H9 (cell line): ENCODE measurements around the gene MBOAT2. TPM values are rescaled to one million over a fixed set of nuclear protein-coding genes. Genes with fewer than 3 reads are reported as not detected.

Experiments used
- DNase-seq: peaks from one replicate; pipeline ENCODE4 v3.0.0-alpha.2; 2017
- H2AFZ ChIP-seq: one replicate; pipeline ENCODE4 v1.6.1; 2013; ENCODE audit warnings: mild to moderate bottlenecking, low read length, control low read depth, moderate library complexity
- H2AK5ac ChIP-seq: 2 replicates; pipeline ENCODE4 v1.6.1; 2013; ENCODE audit warnings: low read length, control low read depth, mixed read lengths; ENCODE audit not compliant: insufficient read length
- H2BK120ac ChIP-seq: one replicate; pipeline ENCODE4 v1.6.1; 2013; ENCODE audit warnings: low read depth, mild to moderate bottlenecking, low read length, control low read depth, inconsistent platforms; ENCODE audit not compliant: poor library complexity, severe bottlenecking
- H2BK12ac ChIP-seq: 2 replicates; pipeline ENCODE4 v1.6.1; 2013; ENCODE audit warnings: low read length, control low read depth, mixed read lengths, low read depth; ENCODE audit not compliant: insufficient read length
- H2BK15ac ChIP-seq: 2 replicates; pipeline ENCODE4 v1.6.1; 2013; ENCODE audit warnings: low read depth, low read length, control low read depth
- H2BK20ac ChIP-seq: one replicate; pipeline ENCODE4 v1.6.1; 2013; ENCODE audit warnings: low read depth, mild to moderate bottlenecking, low read length, control low read depth, inconsistent platforms; ENCODE audit not compliant: poor library complexity, severe bottlenecking
- H2BK5ac ChIP-seq: 2 replicates; pipeline ENCODE4 v1.6.1; 2013; ENCODE audit warnings: low read length, control low read depth, mixed read lengths; ENCODE audit not compliant: insufficient read length
- H3K14ac ChIP-seq: 2 replicates; pipeline ENCODE4 v1.6.1; 2013; ENCODE audit warnings: low read length, control low read depth; ENCODE audit not compliant: insufficient read depth
- H3K18ac ChIP-seq: 2 replicates; pipeline ENCODE4 v1.6.1; 2013; ENCODE audit warnings: low read depth, mild to moderate bottlenecking, mixed read lengths, low read length, control low read depth; ENCODE audit not compliant: insufficient read length
- H3K23ac ChIP-seq: 2 replicates; pipeline ENCODE4 v1.6.1; 2013; ENCODE audit warnings: low read length, control low read depth, mixed read lengths, low read depth; ENCODE audit not compliant: insufficient read length
- H3K23me2 ChIP-seq: 2 replicates; pipeline ENCODE4 v1.6.1; 2013; ENCODE audit warnings: low read depth, mild to moderate bottlenecking, mixed read lengths, low read length, control low read depth; ENCODE audit not compliant: insufficient read length, poor library complexity, severe bottlenecking
- H3K27ac ChIP-seq: 2 replicates; pipeline ENCODE4 v1.5.1; 2013; ENCODE audit warnings: low read length, control low read depth, mixed read lengths, low read depth; ENCODE audit not compliant: insufficient read length
- H3K27me3 ChIP-seq: 2 replicates; pipeline ENCODE4 v1.6.1; 2013; ENCODE audit warnings: low read length, control low read depth, inconsistent platforms; ENCODE audit not compliant: insufficient read depth
- H3K4ac ChIP-seq: 2 replicates; pipeline ENCODE4 v1.6.1; 2013; ENCODE audit warnings: low read depth, mild to moderate bottlenecking, control low read depth, inconsistent platforms, low read length, moderate library complexity
- H3K4me1 ChIP-seq: 2 replicates; pipeline ENCODE4 v1.6.1; 2013; ENCODE audit warnings: low read length, control low read depth, inconsistent platforms; ENCODE audit not compliant: insufficient read depth
- H3K4me2 ChIP-seq: 2 replicates; pipeline ENCODE4 v1.6.1; 2013; ENCODE audit warnings: low read length, control low read depth, mixed read lengths; ENCODE audit not compliant: insufficient read length, insufficient read depth
- H3K56ac ChIP-seq: 2 replicates; pipeline ENCODE4 v1.6.1; 2013; ENCODE audit warnings: low read depth, mild to moderate bottlenecking, mixed read lengths, low read length, control low read depth; ENCODE audit not compliant: insufficient read length
- H3K79me1 ChIP-seq: 2 replicates; pipeline ENCODE4 v1.6.1; 2013; ENCODE audit warnings: low read depth, mild to moderate bottlenecking, moderate library complexity, low read length, control low read depth, inconsistent platforms; ENCODE audit not compliant: insufficient read depth, poor library complexity, severe bottlenecking
- H3K79me2 ChIP-seq: 2 replicates; pipeline ENCODE4 v1.6.1; 2013; ENCODE audit warnings: low read length, control low read depth, inconsistent platforms; ENCODE audit not compliant: insufficient read depth
- H3K9ac ChIP-seq: 2 replicates; pipeline ENCODE4 v1.6.1; 2013; ENCODE audit warnings: low read length, control low read depth, mixed read lengths; ENCODE audit not compliant: insufficient read length; ENCODE audit errors: extremely low read depth
- H3K9me3 ChIP-seq: one replicate; pipeline ENCODE4 v1.6.1; 2013; ENCODE audit warnings: low read depth, low read length, inconsistent platforms; ENCODE audit not compliant: control insufficient read depth
- H3T11ph ChIP-seq: one replicate; pipeline ENCODE4 v1.6.1; 2013; ENCODE audit warnings: mild to moderate bottlenecking, low read length, control low read depth, inconsistent platforms
- H4K20me1 ChIP-seq: one replicate; pipeline ENCODE4 v1.6.1; 2013; ENCODE audit not compliant: control insufficient read depth, insufficient read length, insufficient read depth
- H4K5ac ChIP-seq: 2 replicates; pipeline ENCODE4 v1.6.1; 2013; ENCODE audit warnings: low read depth, mild to moderate bottlenecking, mixed read lengths, low read length, control low read depth; ENCODE audit not compliant: insufficient read length
- H4K8ac ChIP-seq: replicated peaks from 2 replicates; pipeline ENCODE4 v1.6.1; 2013; ENCODE audit warnings: low read length, control low read depth, mixed read lengths, low read depth; ENCODE audit not compliant: insufficient read length
- H4K91ac ChIP-seq: 2 replicates; pipeline ENCODE4 v1.6.1; 2013; ENCODE audit warnings: low read depth, mild to moderate bottlenecking, moderate library complexity, mixed read lengths, low read length, control low read depth; ENCODE audit not compliant: insufficient read length
- H3K27ac Mint-ChIP-seq, 3 experiments: 2 replicates in 2 of 3; 3 replicates in 1 of 3; pipeline ENCODE4 v1.8.0; 2020 to 2021; ENCODE audit warnings: mixed read lengths in 3 of 3, mild to moderate bottlenecking in 1 of 3, moderate library complexity in 1 of 3
- H3K27me3 Mint-ChIP-seq: 2 replicates; pipeline ENCODE4 v1.8.0; 2021; ENCODE audit warnings: low read depth, mild to moderate bottlenecking, moderate library complexity, mixed read lengths
- H3K36me3 Mint-ChIP-seq, 3 experiments: 2 replicates in 2 of 3; 3 replicates in 1 of 3; pipeline ENCODE4 v1.8.0; 2020 to 2021; ENCODE audit warnings: low read depth in 3 of 3, mixed read lengths in 3 of 3; ENCODE audit not compliant: insufficient read depth in 1 of 3
- H3K4me1 Mint-ChIP-seq, 2 experiments: 2 replicates each; pipeline ENCODE4 v1.8.0; 2020; ENCODE audit warnings: mixed read lengths in 2 of 2
- H3K4me3 Mint-ChIP-seq, 2 experiments: 2 replicates in 1 of 2; 3 replicates in 1 of 2; pipeline ENCODE4 v1.8.0; 2020 to 2021; ENCODE audit warnings: mild to moderate bottlenecking in 2 of 2, mixed read lengths in 2 of 2, moderate library complexity in 1 of 2
- H3K9me3 Mint-ChIP-seq, 2 experiments: 2 replicates in 1 of 2; 3 replicates in 1 of 2; pipeline ENCODE4 v1.8.0; 2020; ENCODE audit warnings: mild to moderate bottlenecking in 2 of 2, mixed read lengths in 2 of 2, moderate library complexity in 1 of 2
- CTCF ChIP-seq: fragments of 200-600 bp; sonication (generic); conservative IDR thresholded peaks from 3 replicates; pipeline ENCODE4 v1.8.0; 2021; ENCODE audit warnings: antibody characterized with exemption, mild to moderate bottlenecking
- WGBS: extraction: QIAGEN DNeasy Blood & Tissue Kit; methylation state at CpG from one replicate; pipeline ENCODE4 v1.1.7; 2013; ENCODE audit warnings: missing lambda C conversion rate, low lambda C conversion rate, mixed read lengths; ENCODE audit not compliant: insufficient read length; ENCODE audit errors: extremely low coverage; 5-methylcytosine and 5-hydroxymethylcytosine counted together
- total RNA-seq: library from RNA; stranded (reverse); gene quantifications from 2 replicates; pipeline ENCODE4 v1.2.1, GENCODE V29; 2021

Gene MBOAT2
- total RNA-seq, 1 experiment from 2014 or later = 20.2 TPM

- no peak overlapping the region for H4K91ac ChIP-seq
- H2AFZ ChIP-seq = no peak overlapping the region
- peaks cover 1 to 14% (median 3%) of the 10 kb centered on the region in 3 experiments; a peak in 5 of 7 replicates for H3K36me3 Mint-ChIP-seq
- WGBS = no CpG with 5 or more reads among the region's 7 CpGs
- no peaks in the 10 kb centered on the region for H3K9me3 Mint-ChIP-seq
- no peaks in the 10 kb centered on the region for H3K27me3 Mint-ChIP-seq
- H2BK15ac ChIP-seq = no peak overlapping the region
- no peak overlapping the region for H3K14ac ChIP-seq
- no peak overlapping the region for H3K4me2 ChIP-seq
- no peak overlapping the region for H4K8ac ChIP-seq
- no peak overlapping the region for H3K27ac ChIP-seq
- H3K9ac ChIP-seq = no peak overlapping the region
- no peak for TF ChIP-seq CTCF
- H3K4ac ChIP-seq = no peak overlapping the region
- H2BK5ac ChIP-seq = no peak overlapping the region
- no peak overlapping the region for H2BK20ac ChIP-seq
- H4K5ac ChIP-seq = no peak overlapping the region
- H3K18ac ChIP-seq = no peak overlapping the region
- H2BK120ac ChIP-seq = no peak overlapping the region
- no peak overlapping the region for H2AK5ac ChIP-seq
- no peak overlapping the region for H3K23ac ChIP-seq
- H3K23me2 ChIP-seq = no peaks in the 10 kb centered on the region
- H3K56ac ChIP-seq = no peak overlapping the region
- peak overlapping the region in 2 of 3 experiments; percentile 23 to 60; a peak in 2 of 7 replicates for H3K27ac Mint-ChIP-seq
- no peak overlapping the region for H2BK12ac ChIP-seq
- no peaks in the 10 kb centered on the region for H3K27me3 ChIP-seq
- H3K4me1 ChIP-seq = no peaks in the 10 kb centered on the region
- no peaks in the 10 kb centered on the region for H3K9me3 ChIP-seq
- H3K79me2 ChIP-seq = no peaks in the 10 kb centered on the region
- no peak for DNase-seq
- H3K79me1 ChIP-seq = no peaks in the 10 kb centered on the region
- H3K4me1 Mint-ChIP-seq = peaks cover 6 to 11% of the 10 kb centered on the region in 2 experiments
- no peak overlapping the region for H3T11ph ChIP-seq
- H4K20me1 ChIP-seq = no peaks in the 10 kb centered on the region
- H3K4me3 Mint-ChIP-seq = no peak overlapping the region
Observed at GRCh38 chr2:8858264-8858663, 145.2 kb downstream of the MBOAT2 start.
